ENCODE results near the gene TRPT1. TPM values are rescaled to one million over a fixed set of nuclear protein-coding genes. Genes with fewer than 3 reads are reported as not detected.

TRPT1 gene
- polyA plus RNA-seq, 3 donors, result 24.8 to 34.6 (median 31.6) TPM

- Histone ChIP-seq H3K36me3 (replicated peaks in 1 of 2; ENCODE audit: control insufficient read depth in 1 of 2, insufficient read depth in 2 of 2, low read length in 2 of 2) (peaks cover 55% of the 10 kb centered on the region in 2 donors), H3K4me2 (replicated peaks; ENCODE audit: extremely low read depth, low read length, poor library complexity, severe bottlenecking) (peak overlapping the region; percentile 94), H3K9me3 (replicated peaks in 1 of 2; ENCODE audit: control insufficient read depth in 1 of 2, insufficient read depth in 1 of 2, low read length in 2 of 2) (no peaks in the 10 kb centered on the region), H3K9ac (ENCODE audit: insufficient read depth, low read length, poor library complexity, severe bottlenecking) (peak overlapping the region; percentile 97), H3K4me1 (ENCODE audit: control insufficient read depth in 1 of 2, insufficient read depth in 2 of 2, low read length in 2 of 2) (peaks cover 43 to 53% of the 10 kb centered on the region in 2 donors), H3K27ac (ENCODE audit: low read depth in 1 of 2, low read length in 2 of 2) (peak overlapping the region; percentile 98 to 99), H3K79me2 (ENCODE audit: insufficient read depth, low read length) (peaks cover 70% of the 10 kb centered on the region), H2AFZ (ENCODE audit: insufficient read depth, low read depth, low read length, poor library complexity, severe bottlenecking) (no peak overlapping the region), H3K4me3 (replicated peaks in 1 of 3; ENCODE audit: low read depth in 2 of 3, low read length in 3 of 3) (peak overlapping the region in 1 of 3 experiments; percentile 98), H3K27me3 (ENCODE audit: control insufficient read depth in 2 of 2, insufficient read depth in 2 of 2, low read length in 2 of 2) (no peaks in the 10 kb centered on the region), H4K20me1 (ENCODE audit: insufficient read depth, low read length) (peaks cover 68% of the 10 kb centered on the region)
- intact Hi-C loops (cut with micrococcal nuclease), result loop anchor here (5.0 kb wide), 1 partner anchor 33 kb away; the partner anchor contains the start of gene FKBP2 (in 2 of the 2)
- Mint-ChIP-seq H3K4me3 (peak overlapping the region; percentile 42 to 98), H3K4me1 (peaks cover 48% of the 10 kb centered on the region), H3K27ac (peak overlapping the region; percentile 88 to 99 (median 98)), H3K9me3 (peaks cover 0 to 1% (median 0%) of the 10 kb centered on the region in 7 donors), H3K36me3 (peaks cover 52 to 59% of the 10 kb centered on the region in 2 donors), H3K27me3 (ENCODE audit: low read depth in 3 of 3) (peaks cover 0 to 2% (median 0%) of the 10 kb centered on the region in 3 donors)
- DNase-seq, result peak in 1 of 3 donors; percentile 9
- WGBS (ENCODE audit: insufficient coverage), result 72% methylated on average over 18 of the region's 18 CpGs
- no peak for TF ChIP-seq CTCF (IDR thresholded peaks at IDR 0.05)
These were observed 17.0 kb downstream of the TRPT1 start for GRCh38 chr11:64208796-64209562.

- Histone ChIP-seq H3K36me3 (replicated peaks in 1 of 2; ENCODE audit: control insufficient read depth in 1 of 2, insufficient read depth in 2 of 2, low read length in 2 of 2) (peaks cover 56 to 57% of the 10 kb centered on the region in 2 donors), H3K4me1 (ENCODE audit: control insufficient read depth in 1 of 2, insufficient read depth in 2 of 2, low read length in 2 of 2) (peaks cover 43 to 55% of the 10 kb centered on the region in 2 donors), H2AFZ (ENCODE audit: insufficient read depth, low read depth, low read length, poor library complexity, severe bottlenecking) (no peak overlapping the region), H3K9me3 (replicated peaks in 1 of 2; ENCODE audit: control insufficient read depth in 1 of 2, insufficient read depth in 1 of 2, low read length in 2 of 2) (no peaks in the 10 kb centered on the region), H3K9ac (ENCODE audit: insufficient read depth, low read length, poor library complexity, severe bottlenecking) (peak overlapping the region; percentile 97), H3K27ac (ENCODE audit: low read depth in 1 of 2, low read length in 2 of 2) (peak overlapping the region; percentile 98 to 99), H3K79me2 (ENCODE audit: insufficient read depth, low read length) (peaks cover 65% of the 10 kb centered on the region), H3K27me3 (ENCODE audit: control insufficient read depth in 2 of 2, insufficient read depth in 2 of 2, low read length in 2 of 2) (no peaks in the 10 kb centered on the region), H4K20me1 (ENCODE audit: insufficient read depth, low read length) (peaks cover 61% of the 10 kb centered on the region), H3K4me3 (replicated peaks in 1 of 3; ENCODE audit: low read depth in 2 of 3, low read length in 3 of 3) (peak overlapping the region; percentile 62 to 100 (median 98)), H3K4me2 (replicated peaks; ENCODE audit: extremely low read depth, low read length, poor library complexity, severe bottlenecking) (peak overlapping the region; percentile 94)
- H3K27me3 Mint-ChIP-seq (ENCODE audit: low read depth in 3 of 3), result peaks cover 0 to 2% (median 0%) of the 10 kb centered on the region in 3 donors
- peaks cover 0 to 1% (median 0%) of the 10 kb centered on the region in 7 donors for H3K9me3 Mint-ChIP-seq
- H3K27ac Mint-ChIP-seq, result peak overlapping the region; percentile 97 to 99 (median 98)
- peak overlapping the region; percentile 98 for H3K4me3 Mint-ChIP-seq
- intact Hi-C loops (cut with micrococcal nuclease), result loop anchor here (5.0 kb wide), 1 partner anchor 34 kb away; the partner anchor contains the start of gene FKBP2 (in 2 of the 2)
- peaks cover 54 to 60% of the 10 kb centered on the region in 2 donors for H3K36me3 Mint-ChIP-seq
- 64% methylated on average over 20 of the region's 23 CpGs for WGBS (ENCODE audit: insufficient coverage)
- peaks cover 50% of the 10 kb centered on the region for H3K4me1 Mint-ChIP-seq
- no peak for TF ChIP-seq CTCF (IDR thresholded peaks at IDR 0.05)
- no peak for DNase-seq
These were observed 17.7 kb downstream of the TRPT1 start for GRCh38 chr11:64208086-64208795.
